ENCODE data around the gene FOXJ3. TPM values are rescaled to one million over a fixed set of nuclear protein-coding genes. Genes with fewer than 3 reads are reported as not detected.

The FOXJ3 gene
- total and polyA plus RNA-seq, 2 of the 13 experiments (the other 11 are each of a cell fraction or from before 2014, with no cell fraction given) = 16.6 to 48.5 TPM

DNA sequence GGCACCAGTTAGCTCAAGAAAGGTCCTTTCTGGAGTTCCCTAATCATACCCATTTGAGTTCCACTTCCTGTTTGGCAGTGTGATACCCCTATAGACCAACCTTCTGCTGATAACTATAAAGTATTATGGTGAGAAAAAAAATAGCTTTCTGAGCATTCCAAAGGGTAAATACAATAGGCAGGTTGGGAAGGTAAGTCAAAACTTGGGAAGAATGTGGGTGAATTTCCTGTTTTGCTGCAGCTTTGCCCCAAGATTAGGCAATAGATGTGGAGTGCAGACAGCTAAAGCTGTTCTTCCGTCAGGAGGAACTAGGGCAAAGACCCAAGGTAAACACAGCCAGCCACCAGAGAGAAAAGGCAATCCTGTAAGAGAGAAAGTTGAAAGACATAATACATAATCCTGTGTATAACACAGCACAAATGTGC lies 120.6 kb downstream of the FOXJ3 start (continued):
- TF ChIP-seq ARNTL (CRISPR knock-in tag; IDR thresholded peaks at IDR 0.05) (no peak), ATRX (CRISPR knock-in tag; IDR thresholded peaks at IDR 0.05; ENCODE audit: borderline replicate concordance) (no peak), ZC3H13 (CRISPR knock-in tag; IDR thresholded peaks at IDR 0.05) (no peak), MEIS2 (CRISPR knock-in tag; IDR thresholded peaks at IDR 0.05) (peak; percentile 69; the same call in 1 of the 2 replicates), ZNF292 (CRISPR knock-in tag; IDR thresholded peaks at IDR 0.05; ENCODE audit: borderline replicate concordance, low read depth) (peak; percentile 87; the same call in 1 of the 2 replicates), SATB2 (CRISPR knock-in tag; IDR thresholded peaks at IDR 0.05) (no peak), CCAR2 (optimal IDR thresholded peaks at IDR 0.05; ENCODE audit: low read depth, low read length) (no peak), MAZ (IDR thresholded peaks at IDR 0.05; ENCODE audit: borderline replicate concordance, low read depth, low read length) (no peak), MAZ (CRISPR knock-in tag; IDR thresholded peaks at IDR 0.05; ENCODE audit: low read depth) (no peak), NBN (conservative IDR thresholded peaks at IDR 0.05) (no peak), SALL1 (CRISPR knock-in tag; IDR thresholded peaks at IDR 0.05) (peak; percentile 94), RFX1 (IDR thresholded peaks at IDR 0.05) (no peak), ZNF432 (CRISPR knock-in tag; IDR thresholded peaks at IDR 0.05; ENCODE audit: borderline replicate concordance) (no peak), U2AF2 (IDR thresholded peaks at IDR 0.05; ENCODE audit: low read depth, low read length) (no peak)
- TF ChIP-seq, protein P1, sequence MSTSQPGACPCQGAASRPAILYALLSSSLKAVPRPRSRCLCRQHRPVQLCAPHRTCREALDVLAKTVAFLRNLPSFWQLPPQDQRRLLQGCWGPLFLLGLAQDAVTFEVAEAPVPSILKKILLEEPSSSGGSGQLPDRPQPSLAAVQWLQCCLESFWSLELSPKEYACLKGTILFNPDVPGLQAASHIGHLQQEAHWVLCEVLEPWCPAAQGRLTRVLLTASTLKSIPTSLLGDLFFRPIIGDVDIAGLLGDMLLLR (CRISPR knock-in tag; IDR thresholded peaks at IDR 0.05) = no peak
- TF ChIP-seq, protein P2, sequence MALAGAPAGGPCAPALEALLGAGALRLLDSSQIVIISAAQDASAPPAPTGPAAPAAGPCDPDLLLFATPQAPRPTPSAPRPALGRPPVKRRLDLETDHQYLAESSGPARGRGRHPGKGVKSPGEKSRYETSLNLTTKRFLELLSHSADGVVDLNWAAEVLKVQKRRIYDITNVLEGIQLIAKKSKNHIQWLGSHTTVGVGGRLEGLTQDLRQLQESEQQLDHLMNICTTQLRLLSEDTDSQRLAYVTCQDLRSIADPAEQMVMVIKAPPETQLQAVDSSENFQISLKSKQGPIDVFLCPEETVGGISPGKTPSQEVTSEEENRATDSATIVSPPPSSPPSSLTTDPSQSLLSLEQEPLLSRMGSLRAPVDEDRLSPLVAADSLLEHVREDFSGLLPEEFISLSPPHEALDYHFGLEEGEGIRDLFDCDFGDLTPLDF (CRISPR knock-in tag; IDR thresholded peaks at IDR 0.05) = no peak
- TF ChIP-seq, protein P3, sequence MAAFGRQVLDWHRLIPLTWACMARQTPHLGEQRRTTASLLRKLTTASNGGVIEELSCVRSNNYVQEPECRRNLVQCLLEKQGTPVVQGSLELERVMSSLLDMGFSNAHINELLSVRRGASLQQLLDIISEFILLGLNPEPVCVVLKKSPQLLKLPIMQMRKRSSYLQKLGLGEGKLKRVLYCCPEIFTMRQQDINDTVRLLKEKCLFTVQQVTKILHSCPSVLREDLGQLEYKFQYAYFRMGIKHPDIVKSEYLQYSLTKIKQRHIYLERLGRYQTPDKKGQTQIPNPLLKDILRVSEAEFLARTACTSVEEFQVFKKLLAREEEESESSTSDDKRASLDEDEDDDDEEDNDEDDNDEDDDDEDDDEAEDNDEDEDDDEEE (CRISPR knock-in tag; IDR thresholded peaks at IDR 0.05) = no peak
- TF ChIP-seq, protein P4, sequence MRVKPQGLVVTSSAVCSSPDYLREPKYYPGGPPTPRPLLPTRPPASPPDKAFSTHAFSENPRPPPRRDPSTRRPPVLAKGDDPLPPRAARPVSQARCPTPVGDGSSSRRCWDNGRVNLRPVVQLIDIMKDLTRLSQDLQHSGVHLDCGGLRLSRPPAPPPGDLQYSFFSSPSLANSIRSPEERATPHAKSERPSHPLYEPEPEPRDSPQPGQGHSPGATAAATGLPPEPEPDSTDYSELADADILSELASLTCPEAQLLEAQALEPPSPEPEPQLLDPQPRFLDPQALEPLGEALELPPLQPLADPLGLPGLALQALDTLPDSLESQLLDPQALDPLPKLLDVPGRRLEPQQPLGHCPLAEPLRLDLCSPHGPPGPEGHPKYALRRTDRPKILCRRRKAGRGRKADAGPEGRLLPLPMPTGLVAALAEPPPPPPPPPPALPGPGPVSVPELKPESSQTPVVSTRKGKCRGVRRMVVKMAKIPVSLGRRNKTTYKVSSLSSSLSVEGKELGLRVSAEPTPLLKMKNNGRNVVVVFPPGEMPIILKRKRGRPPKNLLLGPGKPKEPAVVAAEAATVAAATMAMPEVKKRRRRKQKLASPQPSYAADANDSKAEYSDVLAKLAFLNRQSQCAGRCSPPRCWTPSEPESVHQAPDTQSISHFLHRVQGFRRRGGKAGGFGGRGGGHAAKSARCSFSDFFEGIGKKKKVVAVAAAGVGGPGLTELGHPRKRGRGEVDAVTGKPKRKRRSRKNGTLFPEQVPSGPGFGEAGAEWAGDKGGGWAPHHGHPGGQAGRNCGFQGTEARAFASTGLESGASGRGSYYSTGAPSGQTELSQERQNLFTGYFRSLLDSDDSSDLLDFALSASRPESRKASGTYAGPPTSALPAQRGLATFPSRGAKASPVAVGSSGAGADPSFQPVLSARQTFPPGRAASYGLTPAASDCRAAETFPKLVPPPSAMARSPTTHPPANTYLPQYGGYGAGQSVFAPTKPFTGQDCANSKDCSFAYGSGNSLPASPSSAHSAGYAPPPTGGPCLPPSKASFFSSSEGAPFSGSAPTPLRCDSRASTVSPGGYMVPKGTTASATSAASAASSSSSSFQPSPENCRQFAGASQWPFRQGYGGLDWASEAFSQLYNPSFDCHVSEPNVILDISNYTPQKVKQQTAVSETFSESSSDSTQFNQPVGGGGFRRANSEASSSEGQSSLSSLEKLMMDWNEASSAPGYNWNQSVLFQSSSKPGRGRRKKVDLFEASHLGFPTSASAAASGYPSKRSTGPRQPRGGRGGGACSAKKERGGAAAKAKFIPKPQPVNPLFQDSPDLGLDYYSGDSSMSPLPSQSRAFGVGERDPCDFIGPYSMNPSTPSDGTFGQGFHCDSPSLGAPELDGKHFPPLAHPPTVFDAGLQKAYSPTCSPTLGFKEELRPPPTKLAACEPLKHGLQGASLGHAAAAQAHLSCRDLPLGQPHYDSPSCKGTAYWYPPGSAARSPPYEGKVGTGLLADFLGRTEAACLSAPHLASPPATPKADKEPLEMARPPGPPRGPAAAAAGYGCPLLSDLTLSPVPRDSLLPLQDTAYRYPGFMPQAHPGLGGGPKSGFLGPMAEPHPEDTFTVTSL (CRISPR knock-in tag; IDR thresholded peaks at IDR 0.05; ENCODE audit: borderline replicate concordance) = peak; percentile 94; the same call in 1 of the 2 replicates
- TF ChIP-seq, protein P5, sequence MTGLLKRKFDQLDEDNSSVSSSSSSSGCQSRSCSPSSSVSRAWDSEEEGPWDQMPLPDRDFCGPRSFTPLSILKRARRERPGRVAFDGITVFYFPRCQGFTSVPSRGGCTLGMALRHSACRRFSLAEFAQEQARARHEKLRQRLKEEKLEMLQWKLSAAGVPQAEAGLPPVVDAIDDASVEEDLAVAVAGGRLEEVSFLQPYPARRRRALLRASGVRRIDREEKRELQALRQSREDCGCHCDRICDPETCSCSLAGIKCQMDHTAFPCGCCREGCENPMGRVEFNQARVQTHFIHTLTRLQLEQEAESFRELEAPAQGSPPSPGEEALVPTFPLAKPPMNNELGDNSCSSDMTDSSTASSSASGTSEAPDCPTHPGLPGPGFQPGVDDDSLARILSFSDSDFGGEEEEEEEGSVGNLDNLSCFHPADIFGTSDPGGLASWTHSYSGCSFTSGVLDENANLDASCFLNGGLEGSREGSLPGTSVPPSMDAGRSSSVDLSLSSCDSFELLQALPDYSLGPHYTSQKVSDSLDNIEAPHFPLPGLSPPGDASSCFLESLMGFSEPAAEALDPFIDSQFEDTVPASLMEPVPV (CRISPR knock-in tag; IDR thresholded peaks at IDR 0.05) = no peak
- TF ChIP-seq, protein P6, sequence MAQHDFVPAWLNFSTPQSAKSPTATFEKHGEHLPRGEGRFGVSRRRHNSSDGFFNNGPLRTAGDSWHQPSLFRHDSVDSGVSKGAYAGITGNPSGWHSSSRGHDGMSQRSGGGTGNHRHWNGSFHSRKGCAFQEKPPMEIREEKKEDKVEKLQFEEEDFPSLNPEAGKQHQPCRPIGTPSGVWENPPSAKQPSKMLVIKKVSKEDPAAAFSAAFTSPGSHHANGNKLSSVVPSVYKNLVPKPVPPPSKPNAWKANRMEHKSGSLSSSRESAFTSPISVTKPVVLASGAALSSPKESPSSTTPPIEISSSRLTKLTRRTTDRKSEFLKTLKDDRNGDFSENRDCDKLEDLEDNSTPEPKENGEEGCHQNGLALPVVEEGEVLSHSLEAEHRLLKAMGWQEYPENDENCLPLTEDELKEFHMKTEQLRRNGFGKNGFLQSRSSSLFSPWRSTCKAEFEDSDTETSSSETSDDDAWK (CRISPR knock-in tag; IDR thresholded peaks at IDR 0.05) = no peak
